HEK293 (cell line): Measurements from ENCODE around the gene IRF6.

Experiments used
- KLF7 ChIP-seq: fragments of 450-650 bp; formaldehyde crosslinking; IDR thresholded peaks from 2 replicates; pipeline ENCODE4 v1.5.1; 2016; ENCODE audit warnings: missing biosample characterization, missing genetic modification characterization, borderline replicate concordance
- SCRT2 ChIP-seq: fragments of 450-650 bp; formaldehyde crosslinking; IDR thresholded peaks from 2 replicates; pipeline ENCODE4 v1.5.1; 2016; ENCODE audit warnings: missing biosample characterization, missing genetic modification characterization
- ZNF214 ChIP-seq: fragments of 450-650 bp; formaldehyde crosslinking; IDR thresholded peaks from 2 replicates; pipeline ENCODE4 v1.5.1; 2017; ENCODE audit warnings: missing biosample characterization, mild to moderate bottlenecking, missing genetic modification characterization, borderline replicate concordance
- ZNF624 ChIP-seq: fragments of 450-650 bp; formaldehyde crosslinking; IDR thresholded peaks from 2 replicates; pipeline ENCODE4 v1.5.1; 2017; ENCODE audit warnings: missing biosample characterization, missing genetic modification characterization
- TF ChIP-seq, protein P1 (sequence below): fragments of 450-650 bp; formaldehyde crosslinking; IDR thresholded peaks from 2 replicates; pipeline ENCODE4 v1.5.1; 2016; ENCODE audit warnings: missing biosample characterization, missing genetic modification characterization

DNA sequence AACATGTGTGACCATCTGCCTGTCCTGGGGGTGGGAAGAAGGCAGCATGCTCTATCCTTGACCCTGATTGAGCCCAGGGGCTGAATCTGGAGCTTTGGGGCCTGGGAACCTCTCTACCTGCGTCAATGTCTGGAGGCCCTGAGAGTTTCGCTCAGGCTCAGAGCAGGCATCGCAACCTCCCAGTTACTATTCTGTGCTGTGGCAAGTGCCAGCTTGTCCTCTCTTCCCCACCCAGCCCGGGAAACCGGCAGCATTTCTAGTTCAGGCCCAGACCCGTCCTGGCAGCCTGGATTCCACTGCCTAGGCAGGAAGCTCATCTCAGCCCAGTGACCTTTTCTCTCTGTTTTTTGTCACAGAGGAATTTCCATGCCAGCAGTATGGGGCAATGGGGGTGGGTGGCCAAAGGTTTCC, 10.0 kb upstream of the IRF6 start:
- TF ChIP-seq KLF7 (tag by site-specific recombination) (no peak), SCRT2 (no peak), ZNF624 (tag by site-specific recombination) (no peak), ZNF214 (no peak)
- TF ChIP-seq, protein P1, sequence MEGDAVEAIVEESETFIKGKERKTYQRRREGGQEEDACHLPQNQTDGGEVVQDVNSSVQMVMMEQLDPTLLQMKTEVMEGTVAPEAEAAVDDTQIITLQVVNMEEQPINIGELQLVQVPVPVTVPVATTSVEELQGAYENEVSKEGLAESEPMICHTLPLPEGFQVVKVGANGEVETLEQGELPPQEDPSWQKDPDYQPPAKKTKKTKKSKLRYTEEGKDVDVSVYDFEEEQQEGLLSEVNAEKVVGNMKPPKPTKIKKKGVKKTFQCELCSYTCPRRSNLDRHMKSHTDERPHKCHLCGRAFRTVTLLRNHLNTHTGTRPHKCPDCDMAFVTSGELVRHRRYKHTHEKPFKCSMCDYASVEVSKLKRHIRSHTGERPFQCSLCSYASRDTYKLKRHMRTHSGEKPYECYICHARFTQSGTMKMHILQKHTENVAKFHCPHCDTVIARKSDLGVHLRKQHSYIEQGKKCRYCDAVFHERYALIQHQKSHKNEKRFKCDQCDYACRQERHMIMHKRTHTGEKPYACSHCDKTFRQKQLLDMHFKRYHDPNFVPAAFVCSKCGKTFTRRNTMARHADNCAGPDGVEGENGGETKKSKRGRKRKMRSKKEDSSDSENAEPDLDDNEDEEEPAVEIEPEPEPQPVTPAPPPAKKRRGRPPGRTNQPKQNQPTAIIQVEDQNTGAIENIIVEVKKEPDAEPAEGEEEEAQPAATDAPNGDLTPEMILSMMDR, result no peak
